GM19467 (cell line): Measurements from ENCODE around the gene DCXR.

Experiments
- ATAC-seq: cut with Tn5 transposase; IDR thresholded peaks from one replicate; pipeline ENCODE4 v1.9.1; 2021; ENCODE audit warnings: mild to moderate bottlenecking, moderate library complexity; ENCODE audit not compliant: unreplicated experiment

DCXR gene

DNA sequence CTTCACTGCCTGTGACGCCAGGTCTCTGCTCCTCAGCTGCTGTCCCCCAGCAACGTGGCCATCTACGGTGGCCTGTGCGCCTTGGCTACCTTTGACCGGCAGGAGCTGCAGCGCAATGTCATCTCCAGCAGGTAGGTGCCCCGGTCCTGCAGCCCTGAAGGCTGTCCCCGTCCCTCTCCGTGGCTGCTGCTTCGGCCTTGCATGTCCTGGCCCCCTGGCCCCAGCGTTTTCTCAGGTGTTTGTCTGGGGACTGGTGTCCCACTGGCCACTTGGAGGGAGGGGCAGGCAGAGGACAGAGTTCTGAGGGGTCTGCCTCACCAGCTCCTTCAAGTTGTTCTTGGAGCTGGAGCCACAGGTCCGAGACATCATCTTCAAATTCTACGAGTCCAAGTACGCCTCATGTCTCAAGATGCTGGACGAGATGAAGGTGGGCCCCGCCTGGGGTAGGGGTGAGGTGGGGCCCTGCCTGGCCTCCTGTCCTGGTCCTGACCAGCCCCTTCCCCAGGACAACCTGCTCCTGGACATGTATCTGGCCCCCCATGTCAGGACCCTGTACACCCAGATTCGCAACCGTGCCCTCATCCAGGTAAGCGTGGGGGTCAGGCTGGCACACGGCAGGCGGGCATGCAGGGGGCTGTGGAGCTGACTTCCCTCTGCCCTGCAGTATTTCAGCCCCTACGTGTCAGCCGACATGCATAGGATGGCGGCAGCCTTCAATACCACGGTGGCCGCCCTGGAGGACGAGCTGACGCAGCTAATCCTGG is 18.6 kb upstream of the DCXR start:
- no peak for ATAC-seq

DNA sequence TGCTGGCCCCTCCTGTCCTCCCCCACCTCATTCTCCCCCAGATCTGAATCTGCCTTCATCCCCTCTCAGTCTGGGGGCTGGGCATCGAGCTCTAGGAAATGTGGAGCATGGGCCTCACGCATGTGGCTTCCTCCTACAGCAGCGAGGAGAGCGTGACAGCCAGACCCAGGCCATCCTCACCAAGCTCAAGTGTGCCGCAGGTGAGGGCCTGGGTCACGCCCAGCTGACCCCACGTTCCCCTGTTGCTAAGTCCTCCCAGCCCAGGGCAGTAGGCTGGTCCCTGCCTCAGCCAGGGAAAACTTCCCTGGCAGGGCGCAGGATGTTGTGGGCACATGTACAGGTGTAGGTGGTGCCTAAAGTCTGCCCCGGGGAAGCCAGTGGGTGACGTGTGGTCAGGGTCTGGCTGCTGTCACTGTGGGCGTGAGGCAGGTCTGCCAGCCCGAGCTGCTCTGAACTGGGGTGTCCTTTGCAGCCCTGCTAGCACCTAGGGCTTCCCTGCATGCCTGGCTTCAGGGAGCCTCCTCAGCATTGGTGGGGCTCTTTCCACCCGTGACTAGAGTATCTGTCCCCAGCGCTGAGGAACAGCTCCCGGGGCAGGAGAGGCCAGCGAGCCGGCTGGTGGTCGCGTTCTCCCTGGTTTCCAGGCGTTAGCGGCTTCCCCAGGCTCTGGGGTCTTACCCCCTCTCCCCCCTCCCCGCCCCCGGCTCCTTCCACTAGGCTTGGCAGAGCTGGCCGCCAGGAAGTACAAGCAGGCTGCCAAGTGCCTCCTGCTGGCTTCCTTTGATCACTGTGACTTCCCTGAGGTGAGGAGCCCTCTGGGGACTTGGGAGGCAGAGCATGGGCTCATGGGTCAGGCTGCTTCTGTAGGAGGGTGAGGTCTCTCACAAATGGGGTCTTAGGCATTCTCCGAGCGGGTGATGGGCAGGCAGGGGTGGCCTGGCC is 17.8 kb upstream of the DCXR start:
- ATAC-seq: no peak

DNA sequence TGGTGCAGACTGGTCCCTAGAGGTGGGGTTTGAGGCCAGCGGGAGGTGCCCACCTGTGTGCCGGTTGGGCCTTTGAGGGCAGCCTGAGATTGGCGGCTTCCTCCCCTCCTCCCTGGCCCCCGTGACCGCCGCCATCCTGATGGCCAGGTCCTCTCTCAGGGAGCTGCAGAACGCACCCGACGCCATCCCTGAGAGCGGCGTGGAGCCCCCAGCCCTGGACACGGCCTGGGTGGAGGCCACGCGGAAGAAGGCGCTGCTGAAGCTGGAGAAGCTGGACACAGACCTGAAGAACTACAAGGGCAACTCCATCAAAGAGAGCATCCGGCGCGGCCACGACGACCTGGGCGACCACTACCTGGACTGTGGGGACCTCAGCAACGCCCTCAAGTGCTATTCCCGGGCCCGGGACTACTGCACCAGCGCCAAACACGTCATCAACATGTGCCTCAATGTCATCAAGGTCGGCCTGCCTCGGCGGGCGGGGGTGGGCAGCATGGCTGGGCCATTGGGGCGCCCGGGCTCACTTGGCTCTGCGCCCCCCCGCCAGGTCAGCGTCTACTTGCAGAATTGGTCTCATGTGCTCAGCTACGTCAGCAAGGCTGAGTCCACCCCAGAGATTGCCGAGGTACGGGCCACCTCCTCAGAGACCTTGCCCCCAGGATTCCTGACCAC is 17.0 kb upstream of the DCXR start:
- no peak for ATAC-seq

DNA sequence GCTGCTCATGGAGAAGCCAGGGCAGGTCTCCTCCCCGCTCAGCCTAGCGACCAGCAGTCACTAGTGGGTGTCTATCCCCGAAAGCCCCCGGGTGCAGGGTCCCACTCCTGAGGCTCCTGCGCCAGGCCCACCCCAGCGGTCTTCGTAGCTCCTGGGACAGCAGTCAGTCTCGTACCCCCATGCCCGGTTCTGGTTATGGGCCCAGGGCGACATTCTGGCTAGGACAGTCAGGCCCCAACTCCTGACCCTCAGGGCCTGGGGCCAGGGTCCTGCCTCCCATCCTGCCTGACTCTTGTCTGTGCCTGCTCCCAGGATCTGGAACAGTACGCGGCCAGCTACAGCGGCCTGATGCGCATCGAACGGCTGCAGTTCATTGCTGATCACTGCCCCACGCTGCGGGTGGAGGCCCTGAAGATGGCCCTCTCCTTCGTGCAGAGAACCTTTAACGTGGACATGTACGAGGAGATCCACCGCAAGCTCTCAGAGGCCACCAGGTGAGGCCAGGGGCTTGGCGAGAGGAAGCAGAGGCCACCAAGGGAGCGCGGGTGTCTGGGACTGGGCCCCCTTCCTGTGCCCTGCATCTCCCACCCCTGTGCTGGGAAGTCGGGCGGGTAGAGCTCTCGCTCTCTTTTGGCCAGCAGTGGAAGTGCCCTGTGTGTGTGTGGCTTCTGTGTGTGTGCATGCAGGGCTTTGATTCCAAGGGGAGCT is 16.2 kb upstream of the DCXR start:
- no peak for ATAC-seq

DNA sequence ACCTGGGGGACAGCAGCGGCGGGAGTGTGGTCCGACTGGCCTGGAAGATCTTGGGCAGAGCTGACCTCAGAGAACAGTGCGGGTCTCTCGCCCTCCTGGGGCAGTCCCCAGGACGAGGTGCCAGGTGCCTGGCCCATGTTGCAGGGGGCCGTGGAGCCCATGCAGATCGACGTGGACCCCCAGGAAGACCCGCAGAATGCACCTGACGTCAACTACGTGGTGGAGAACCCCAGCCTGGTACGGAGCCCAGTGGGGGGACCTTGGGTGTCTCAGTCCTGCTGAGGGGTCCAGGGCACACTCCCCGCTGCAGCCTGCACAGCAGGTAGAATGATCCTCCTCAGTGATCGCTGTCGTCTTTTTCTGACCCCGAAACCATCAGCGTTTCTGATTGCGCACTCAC is 15.6 kb upstream of the DCXR start:
- no peak for ATAC-seq

DNA sequence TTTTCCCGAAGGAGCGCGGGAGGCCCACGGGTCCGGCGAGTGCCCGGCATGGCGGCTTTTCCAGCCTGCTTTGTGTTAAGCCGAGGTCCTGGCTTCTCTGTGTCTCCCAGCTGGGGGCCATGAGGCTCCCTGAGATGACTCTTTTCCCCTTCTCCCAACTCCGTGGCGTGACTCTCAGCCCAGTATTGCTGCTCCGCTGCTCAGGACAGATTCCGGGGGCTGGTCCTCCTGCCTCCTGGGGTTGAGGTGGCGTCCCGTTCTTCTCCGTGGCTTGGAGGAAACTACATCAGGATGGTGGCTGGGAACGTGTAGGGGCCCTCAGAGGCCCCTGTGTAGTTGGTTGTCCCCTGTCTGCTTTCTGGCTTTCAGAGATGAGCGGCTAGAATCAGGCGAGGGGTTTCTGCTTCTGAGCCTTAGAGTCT is 15.2 kb upstream of the DCXR start:
- ATAC-seq: no peak

DNA sequence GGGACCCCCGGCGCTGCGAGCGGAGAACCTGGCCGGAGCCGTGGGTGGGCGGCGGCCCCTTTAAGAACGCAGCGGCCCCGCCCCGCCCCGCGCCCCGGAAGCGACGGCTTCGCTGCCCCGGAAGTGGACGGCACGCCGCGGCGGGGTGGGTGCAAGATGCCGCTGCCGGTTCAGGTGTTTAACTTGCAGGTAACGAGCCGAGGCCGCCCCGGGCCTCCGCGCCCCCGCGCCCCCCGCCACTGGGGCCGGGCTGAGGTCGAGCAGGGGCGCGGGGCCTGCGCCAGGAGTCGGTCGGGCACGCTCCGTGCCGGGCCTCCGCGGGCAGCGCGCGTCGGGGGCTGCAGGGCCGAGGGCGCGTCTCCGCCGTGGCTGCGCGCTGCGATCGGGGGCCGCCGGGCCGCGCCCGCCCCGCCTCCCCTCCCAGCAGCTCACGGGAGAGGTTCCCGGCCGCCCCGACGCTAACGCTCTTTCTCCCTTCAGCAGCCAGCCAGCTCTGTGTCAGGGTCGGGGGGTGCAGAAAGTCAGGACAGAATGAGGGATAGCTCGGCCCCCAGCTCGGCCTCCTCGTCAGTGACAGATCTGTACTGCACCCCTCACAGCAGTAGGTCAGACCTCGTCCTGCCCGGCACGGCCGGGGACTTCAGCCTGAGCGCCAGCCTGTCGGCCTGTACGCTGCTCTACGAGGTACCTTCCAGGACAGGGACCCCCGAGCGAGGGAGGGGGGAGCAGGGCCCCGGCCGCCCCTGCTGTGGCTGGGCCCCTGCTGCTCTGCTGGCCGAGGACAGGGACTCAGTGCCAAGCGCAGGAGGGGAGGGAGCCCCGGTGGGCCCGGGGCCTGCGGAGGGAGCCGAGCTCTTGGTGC is 14.5 kb upstream of the DCXR start, which contains the start of the genes GPS1 and RFNG:
Gene GPS1, plus strand, starts transcription at position 123 of the 862 bp plus-strand sequence. Its CDS starts 34 bp downstream, at position 157.
Gene RFNG, minus strand, starts transcription at position 36 of the 862 bp plus-strand sequence. CDS start 45 bp downstream, outside the sequence.
- ATAC-seq: no peak

DNA sequence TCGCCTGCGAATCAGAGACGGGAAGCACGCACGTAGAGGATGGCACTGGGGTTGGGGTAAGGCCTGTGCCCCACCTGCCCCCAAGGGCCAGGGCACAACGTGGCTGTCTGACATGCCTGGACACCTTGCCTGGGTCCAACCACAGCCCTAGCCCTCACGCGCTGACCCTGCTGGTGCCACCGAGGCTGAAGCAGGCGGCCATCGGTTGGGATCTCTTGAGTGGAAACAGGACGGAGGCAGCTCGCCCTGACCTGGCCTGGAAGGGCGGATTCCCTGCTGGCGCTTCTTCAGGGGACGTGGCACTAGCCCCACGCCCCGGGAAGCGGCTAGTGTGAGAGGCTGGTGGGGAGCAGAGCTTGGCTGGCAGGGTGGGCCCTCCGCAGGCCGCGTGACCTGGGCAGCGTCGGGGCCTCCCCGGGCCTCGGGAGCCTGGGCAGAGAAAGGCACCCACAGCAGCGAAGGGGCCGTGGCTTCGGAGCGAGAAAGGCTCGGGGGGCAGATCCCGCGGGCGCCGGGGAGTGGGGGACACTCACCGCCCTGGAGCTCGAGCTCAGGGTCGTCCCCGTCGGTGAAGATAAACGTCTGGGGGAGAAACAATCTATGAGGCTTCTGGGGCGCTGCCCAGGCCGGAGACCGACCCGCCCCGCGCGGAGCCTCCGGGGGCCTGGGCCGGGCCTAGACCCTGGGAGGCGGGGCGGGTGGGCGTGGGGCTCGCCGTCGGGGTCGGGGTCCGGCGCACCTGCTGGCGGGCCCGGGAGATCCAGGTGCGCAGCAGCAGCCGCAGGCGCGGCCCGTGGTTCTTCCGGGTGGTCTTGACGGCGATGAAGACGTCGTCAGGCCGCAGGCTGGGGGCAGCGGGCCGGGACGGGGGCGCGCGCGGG is 13.5 kb upstream of the DCXR start:
- no peak for ATAC-seq

DNA sequence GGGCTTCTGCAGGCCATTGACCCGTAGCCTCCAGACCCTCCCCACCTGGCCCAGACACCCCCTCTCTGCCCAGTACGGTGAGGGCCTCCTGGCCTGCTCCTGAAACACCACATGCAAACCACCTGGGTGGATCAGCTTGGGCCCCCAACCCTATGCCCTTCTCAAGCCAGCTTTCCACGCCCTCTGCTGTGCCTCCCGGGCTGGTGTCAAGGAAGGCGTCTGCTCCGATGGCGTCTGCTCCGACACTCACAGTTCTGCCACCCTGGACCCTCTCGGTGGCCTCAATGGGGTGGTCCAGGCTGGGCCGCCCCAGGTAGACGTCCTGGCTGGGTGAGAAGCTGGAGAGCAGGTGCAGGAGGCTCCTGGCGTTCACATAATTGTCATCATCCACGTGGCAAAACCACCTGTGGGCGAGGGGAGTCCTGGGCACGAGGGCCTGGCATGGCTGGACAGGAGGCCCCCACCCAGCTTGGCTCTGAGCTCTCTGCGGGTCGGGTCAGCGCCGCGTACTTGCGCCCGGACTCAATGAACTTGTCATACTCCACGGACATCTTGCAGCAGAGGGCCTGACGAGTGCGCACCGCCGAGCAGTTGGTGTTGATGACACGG is 12.8 kb upstream of the DCXR start:
- no peak for ATAC-seq

DNA sequence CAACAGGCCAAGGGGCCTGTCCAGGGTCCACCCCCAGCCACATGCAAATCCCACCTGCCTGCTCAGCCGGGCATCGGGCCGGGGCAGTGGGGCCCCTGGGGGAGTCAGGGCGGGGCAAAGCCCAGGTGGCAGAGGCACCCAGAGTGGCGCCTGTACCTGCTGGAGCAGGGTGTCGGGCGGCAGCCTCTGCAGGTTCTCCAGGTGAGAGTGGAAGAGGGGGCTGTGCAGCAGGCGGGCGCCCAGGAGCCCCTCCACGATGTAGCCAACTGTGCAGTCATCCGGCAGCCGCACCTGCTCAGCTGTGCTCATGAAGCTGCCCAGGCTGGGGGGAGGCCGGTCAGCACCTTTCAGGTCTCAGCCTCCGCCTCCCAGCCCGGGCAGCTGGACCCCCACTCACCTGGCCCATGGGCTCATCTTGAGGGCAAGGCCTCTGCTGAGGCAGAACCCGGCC is 12.0 kb upstream of the DCXR start:
- ATAC-seq: no peak

DNA sequence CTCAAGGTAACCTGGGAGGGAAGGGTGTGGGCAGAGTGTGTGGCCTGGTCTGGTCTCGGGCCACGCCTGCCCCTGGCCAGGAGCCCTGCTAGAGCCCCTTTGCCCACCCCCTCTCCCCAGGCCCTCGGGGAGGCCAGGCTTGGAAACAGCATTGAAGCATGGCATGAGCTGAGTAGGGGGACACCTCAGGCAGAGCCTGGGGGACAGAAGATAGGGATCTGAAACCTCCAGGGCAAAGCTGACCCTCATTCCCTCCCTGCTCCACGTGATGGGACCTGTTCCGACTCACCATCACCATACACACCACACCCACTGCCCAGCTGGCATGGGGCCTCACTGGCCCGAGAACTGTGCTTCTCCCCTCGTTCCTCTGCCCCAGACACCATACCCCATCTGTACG is 11.6 kb upstream of the DCXR start:
- no peak for ATAC-seq

DNA sequence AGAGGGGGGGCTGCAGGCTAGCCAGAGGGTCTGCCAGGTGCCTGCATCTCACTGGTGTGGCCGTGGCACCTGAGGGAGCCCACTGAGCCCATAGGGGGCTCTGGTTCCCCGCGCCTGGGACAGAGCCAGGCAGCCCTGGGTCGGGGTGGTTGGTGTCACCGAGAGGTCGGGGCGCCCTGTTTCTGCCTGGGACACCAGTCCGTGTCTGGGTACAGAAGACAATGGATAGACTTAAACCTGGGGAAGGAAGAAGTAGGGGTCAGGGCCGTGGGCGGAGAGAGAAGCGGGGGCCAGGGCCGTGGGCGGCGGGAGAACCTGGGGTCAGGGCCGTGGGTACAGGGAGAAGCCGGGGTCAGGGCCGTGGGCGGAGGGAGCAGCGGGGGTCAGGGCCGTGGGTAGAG is 11.1 kb upstream of the DCXR start:
- no peak for ATAC-seq

DNA sequence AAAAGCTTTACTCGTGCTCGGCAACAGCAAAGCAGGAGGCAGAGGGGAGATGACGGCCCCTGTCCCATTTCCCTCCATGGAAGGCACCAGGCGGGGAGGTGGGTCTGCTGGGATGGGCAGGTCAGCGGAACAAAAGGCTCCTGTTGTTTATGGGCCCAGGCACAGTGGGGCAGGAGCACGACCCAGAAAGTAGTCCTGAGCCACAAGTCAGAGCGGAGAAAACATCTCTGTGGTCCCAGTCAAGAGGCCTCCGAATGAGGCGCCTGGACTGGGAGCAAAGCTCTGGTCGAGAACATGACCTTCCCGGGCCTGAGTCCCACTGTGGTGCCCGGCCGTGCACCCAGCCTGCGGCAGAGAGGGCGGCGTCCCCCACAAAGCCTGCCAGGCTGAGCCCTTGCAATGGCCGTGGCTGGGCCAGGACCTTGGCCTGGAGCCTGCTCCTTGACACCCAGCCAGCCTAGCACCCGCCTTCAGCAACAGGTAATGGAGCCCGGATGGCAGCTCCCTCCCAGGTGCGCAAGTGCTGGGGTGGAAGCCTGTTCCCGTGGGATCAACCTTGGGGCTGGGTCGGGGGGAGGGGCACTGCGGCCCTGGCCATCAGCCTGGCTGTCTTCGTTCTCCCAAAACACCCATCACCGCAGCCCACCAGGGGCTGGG is 10.5 kb upstream of the DCXR start:
- ATAC-seq: no peak

DNA sequence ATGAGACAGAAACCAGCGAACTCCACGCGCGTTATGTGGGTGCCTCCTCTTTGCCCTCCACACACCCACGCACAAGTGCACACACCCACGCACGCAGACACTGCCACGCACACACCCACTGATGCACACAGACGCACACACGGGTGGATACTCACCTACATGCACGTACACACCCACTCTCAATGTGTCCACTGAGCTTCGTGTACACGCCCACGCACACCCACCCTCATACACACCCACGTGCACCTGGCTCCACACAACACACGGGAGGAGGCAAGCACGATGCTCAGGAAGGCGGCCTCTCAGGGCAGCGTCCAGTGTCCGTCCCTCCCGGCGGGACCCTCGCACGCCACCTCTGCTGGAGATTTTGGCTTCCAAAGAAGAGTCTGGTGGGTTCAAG is 9.9 kb upstream of the DCXR start:
- ATAC-seq: no peak

DNA sequence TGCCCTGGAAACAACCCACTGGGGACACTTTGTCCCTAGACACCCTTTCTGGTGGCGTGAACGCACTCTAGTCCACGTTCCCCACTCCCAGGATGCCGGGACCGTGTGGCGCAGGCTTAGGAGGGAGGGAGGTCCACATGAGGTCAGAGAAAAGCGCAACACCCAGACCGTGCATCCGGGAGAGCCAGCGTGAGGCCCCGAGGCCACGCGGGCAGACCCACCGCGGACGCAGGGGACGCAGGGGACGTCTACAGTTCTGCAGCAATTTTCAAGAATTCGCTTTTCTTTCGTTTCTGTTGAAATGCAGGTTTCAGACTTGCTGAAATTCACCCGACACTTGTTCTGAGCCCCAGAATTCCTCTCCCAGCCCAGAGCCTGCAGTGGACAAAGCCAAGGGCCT is 9.4 kb upstream of the DCXR start:
- no peak for ATAC-seq

DNA sequence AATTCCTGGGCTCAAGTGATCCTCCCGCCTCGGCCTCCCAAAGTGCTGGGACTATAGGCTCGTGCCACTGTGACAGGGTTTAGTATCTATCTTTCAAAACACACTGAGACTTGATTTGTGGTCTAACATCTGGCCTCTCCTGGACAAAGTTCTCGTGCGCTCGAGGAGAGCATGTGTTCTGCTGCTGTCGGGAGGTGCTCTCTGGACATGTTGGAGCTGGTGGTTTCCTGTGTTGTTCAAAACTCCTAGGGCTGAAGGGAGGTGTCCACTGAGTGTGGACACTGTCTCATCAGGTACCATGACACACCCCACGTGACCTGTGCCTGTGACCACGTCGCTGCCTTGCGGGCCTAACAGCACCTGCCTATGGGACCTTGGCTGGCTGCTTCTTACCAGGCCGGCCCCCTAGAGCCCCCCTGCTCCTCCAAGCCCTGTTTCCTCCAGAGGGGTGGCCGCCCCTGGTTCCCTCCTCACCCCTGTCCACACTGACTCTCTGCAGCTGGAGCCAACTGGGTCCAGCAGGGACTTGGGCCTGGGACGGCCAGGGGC is 8.5 kb upstream of the DCXR start:
- no peak for ATAC-seq

DNA sequence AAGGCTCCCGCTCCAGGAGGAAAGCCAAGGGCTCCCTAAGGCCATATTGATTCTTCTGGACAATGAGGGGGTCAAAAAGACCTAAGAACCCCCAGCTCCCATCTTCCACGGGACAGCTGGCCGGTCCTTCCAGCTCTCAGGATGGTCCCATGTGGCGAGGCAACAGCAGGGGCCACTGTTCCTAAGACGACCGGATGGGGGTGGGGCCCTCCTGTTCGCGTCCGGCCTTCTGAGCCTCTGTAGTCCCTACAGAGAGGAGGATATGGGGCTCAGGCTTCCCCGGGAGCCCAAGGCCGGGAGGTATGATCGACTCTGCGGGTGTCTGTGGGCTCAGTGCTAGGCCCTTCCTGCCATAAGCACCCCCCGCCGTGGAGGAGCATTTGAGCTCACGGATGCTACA is 6.0 kb upstream of the DCXR start:
- ATAC-seq: no peak
